ENCODE results near the gene P2RX4.
"Not testable (repeated sequence)": the region's sequence is repeated elsewhere in the genome, so short reads cannot be mapped to it uniquely, and the experiment has no call there.

The P2RX4 gene

GRCh38 chr12:121189131-121189530, 20.8 kb upstream of the P2RX4 start:
- DNase-seq (ENCODE audit: low read depth in 2 of 2): no peak

- DNase-seq (ENCODE audit: low read depth in 2 of 2): no peak
These were observed 20.2 kb upstream of the P2RX4 start for GRCh38 chr12:121189619-121190155.

GRCh38 chr12:121190523-121191031, 19.4 kb upstream of the P2RX4 start:
- DNase-seq (ENCODE audit: low read depth in 2 of 2): no peak

GRCh38 chr12:121191151-121191550, 18.8 kb upstream of the P2RX4 start:
- no peak for DNase-seq (ENCODE audit: low read depth in 2 of 2)

- DNase-seq (ENCODE audit: low read depth in 2 of 2): no peak
These were observed 13.0 kb upstream of the P2RX4 start for GRCh38 chr12:121196902-121197301.

- no peak for DNase-seq (ENCODE audit: low read depth in 2 of 2)
These were observed 11.0 kb upstream of the P2RX4 start for GRCh38 chr12:121198949-121199348.

GRCh38 chr12:121201140-121201539, 8.8 kb upstream of the P2RX4 start:
- DNase-seq (ENCODE audit: low read depth in 2 of 2): not testable (repeated sequence)

- no peak for DNase-seq (ENCODE audit: low read depth in 2 of 2)
These were observed 7.2 kb upstream of the P2RX4 start for GRCh38 chr12:121202407-121203355.

- DNase-seq (ENCODE audit: low read depth in 2 of 2): no peak
These were observed 6.4 kb upstream of the P2RX4 start for GRCh38 chr12:121203482-121203881.

- no peak for DNase-seq (ENCODE audit: low read depth in 2 of 2)
These were observed 4.4 kb upstream of the P2RX4 start for GRCh38 chr12:121205491-121205890.

GRCh38 chr12:121208571-121208970, 1.4 kb upstream of the P2RX4 start:
- not testable (repeated sequence) for DNase-seq (ENCODE audit: low read depth in 2 of 2)

- no peak for DNase-seq (ENCODE audit: low read depth in 2 of 2)
These were observed 708 bp upstream of the P2RX4 start for GRCh38 chr12:121209221-121209620.

GRCh38 chr12:121212875-121213274, 2.9 kb downstream of the P2RX4 start:
- no peak for DNase-seq (ENCODE audit: low read depth in 2 of 2)

- peak in 1 of 2 donors; percentile 16 for DNase-seq (ENCODE audit: low read depth in 2 of 2)
These were observed 4.3 kb downstream of the P2RX4 start for GRCh38 chr12:121214166-121214777.

GRCh38 chr12:121214855-121215745, 5.2 kb downstream of the P2RX4 start:
- DNase-seq (ENCODE audit: low read depth in 2 of 2): no peak

- DNase-seq (ENCODE audit: low read depth in 2 of 2): no peak
These were observed 6.2 kb downstream of the P2RX4 start for GRCh38 chr12:121216102-121216501.

- no peak for DNase-seq (ENCODE audit: low read depth in 2 of 2)
These were observed 7.1 kb downstream of the P2RX4 start for GRCh38 chr12:121217063-121217462.

GRCh38 chr12:121217761-121218160, 7.8 kb downstream of the P2RX4 start:
- no peak for DNase-seq (ENCODE audit: low read depth in 2 of 2)

- DNase-seq (ENCODE audit: low read depth in 2 of 2): no peak
These were observed 8.8 kb downstream of the P2RX4 start for GRCh38 chr12:121218588-121219352.

- no peak for DNase-seq (ENCODE audit: low read depth in 2 of 2)
These were observed 9.5 kb downstream of the P2RX4 start for GRCh38 chr12:121219353-121219986.

Measured in stimulated activated CD4-positive, alpha-beta T cell treated with anti-CD3 and anti-CD28 coated beads, Interleukin-4, amount 100 ng/mL, for 48 hours (primary cell).